ENCODE results near the gene SUPT3H.
"Not testable (repeated sequence)": the region's sequence is repeated elsewhere in the genome, so short reads cannot be mapped to it uniquely, and the experiment has no call there.

The SUPT3H gene

DNA sequence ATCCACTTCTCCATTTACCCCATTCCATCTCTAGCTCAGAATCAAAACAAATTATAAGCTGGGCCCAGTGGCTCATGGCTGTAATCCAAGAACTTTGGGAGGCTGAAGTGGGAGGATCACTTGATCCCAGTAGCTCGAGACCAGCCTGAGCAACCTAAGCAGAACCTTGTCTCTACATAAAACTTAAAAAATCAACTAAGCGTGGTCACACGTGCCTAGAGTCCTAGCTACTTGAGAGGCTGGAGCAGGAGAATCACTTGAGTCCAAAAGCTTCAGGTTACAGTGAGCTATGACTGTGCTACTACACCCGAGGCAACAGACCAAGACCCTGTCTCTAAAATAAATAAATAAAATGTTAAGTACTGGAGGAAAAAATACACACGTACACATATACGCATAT lies 124.3 kb downstream of the SUPT3H start:
- no peak for DNase-seq

- no peak for DNase-seq
Measured at GRCh38 chr6:45231660-45232059, 146.1 kb downstream of the SUPT3H start.

- DNase-seq: no peak
Measured at GRCh38 chr6:45229416-45229815, 148.3 kb downstream of the SUPT3H start.

- DNase-seq: no peak
Measured at GRCh38 chr6:45226081-45226480, 151.7 kb downstream of the SUPT3H start.

DNA sequence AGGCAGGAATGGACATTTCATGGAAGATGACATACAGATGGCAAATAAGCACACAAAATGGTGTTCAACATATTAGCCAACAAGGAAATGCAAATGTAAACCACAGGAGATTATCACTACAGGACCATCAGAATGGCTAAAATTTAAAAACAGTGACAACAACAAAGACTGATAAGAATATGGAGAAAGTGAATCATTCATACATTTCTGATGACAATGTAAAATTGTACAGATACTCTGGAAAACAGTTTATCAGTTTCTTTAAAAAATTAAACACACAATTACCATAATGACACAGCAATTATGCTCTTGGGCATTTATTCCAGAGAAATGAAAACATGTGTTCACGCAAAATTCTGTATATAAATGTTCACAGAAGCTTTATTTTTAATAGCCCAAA lies 155.4 kb downstream of the SUPT3H start:
- no peak for DNase-seq

DNA sequence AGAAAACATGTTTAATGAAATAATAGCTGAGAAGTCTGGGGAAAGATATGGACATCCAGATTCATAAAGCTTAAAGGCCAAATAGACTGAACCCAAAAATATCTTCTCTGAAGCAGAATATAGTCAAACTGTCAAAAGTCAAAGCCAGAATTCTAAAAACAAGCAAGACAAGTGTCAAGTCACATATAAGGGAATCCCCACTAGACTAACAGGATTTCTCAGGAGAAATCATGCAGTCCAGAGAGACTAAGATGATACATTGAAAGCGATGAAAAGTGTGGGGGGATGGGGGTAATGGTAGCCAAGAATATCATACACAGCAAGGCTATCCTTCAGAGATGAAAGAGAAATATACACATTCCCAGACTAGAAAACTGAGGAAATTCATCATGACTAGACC lies 162.0 kb downstream of the SUPT3H start:
- no peak for DNase-seq

DNA sequence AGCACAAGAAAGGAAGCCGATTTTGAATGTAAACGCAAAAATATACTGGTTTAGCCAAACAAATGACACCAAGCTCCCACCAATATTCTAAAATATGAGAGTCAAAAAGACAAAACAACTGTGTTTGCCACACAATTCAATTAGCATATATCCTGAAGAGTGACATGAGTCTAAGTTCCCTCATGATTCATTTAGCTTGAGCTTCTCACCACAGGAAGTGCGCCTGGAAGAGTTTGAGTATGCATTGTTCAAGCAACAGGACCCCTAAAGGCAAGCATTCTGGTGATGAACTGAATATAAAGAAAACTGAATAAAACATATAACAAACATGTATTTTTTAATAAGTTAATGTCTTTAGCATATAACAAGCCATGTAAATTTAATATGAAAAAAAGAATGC lies 164.8 kb downstream of the SUPT3H start:
- no peak for DNase-seq

DNA sequence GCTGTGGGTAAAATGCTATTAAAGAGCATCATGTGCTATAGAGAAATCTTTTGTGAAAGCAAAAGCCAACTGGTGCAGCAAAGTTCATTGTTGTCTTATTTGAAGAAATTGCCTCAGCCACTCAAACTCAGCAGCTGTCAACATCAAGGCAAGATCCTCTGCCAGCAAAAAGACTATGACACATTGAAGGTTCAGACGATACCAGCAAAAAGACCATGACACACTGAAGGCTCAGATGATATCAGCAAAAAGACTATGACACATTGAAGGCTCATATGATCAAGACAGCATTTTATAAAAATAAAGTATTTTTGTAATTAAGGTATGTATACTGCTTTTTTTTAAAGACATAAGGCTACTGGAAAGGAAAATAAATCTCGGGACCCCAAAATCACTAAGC lies 168.0 kb downstream of the SUPT3H start:
- no peak for DNase-seq

GRCh38 chr6:45206793-45207492 lies 170.8 kb downstream of the SUPT3H start:
- no peak for DNase-seq

DNA sequence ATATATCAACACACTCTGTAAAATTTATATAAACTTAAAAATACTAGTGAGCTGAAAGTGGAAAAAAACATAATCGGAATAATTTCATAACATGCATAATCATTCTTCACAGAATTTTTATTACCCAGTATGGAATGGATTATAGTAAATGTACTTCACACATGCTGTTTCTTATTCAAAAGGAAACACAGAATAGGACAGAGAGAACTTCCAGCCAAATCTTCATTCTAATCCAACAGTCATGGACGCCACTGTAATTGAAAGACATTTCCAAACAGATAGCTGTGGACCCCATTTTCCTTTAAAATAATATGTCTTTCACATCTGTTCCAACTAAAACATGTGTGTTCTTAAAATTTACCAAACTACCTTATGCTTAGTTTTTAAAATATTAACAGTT lies 176.2 kb downstream of the SUPT3H start:
- DNase-seq: no peak

- no peak for DNase-seq
Measured at GRCh38 chr6:45200510-45200909, 177.2 kb downstream of the SUPT3H start.

DNA sequence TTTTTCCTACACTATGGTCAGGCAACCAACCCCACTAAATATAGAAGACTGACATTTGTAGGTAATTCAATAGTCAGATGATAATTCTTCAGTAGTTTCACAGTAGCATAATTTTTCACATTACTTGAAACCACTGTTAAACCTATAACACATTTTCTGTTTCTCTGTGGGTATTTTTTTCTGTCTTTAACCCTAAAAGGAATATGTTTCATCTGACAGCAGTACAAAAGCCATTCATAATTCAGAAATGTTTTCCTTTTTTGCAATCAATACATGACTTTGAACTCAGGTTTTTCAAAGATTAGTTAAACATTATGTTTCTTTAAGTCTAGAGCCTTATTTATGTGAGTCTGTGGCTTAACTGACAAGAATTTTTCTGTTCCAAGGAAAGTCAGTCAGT lies 178.2 kb downstream of the SUPT3H start:
- DNase-seq: no peak

- no peak for DNase-seq
Measured at GRCh38 chr6:45196121-45196520, 181.6 kb downstream of the SUPT3H start.

DNA sequence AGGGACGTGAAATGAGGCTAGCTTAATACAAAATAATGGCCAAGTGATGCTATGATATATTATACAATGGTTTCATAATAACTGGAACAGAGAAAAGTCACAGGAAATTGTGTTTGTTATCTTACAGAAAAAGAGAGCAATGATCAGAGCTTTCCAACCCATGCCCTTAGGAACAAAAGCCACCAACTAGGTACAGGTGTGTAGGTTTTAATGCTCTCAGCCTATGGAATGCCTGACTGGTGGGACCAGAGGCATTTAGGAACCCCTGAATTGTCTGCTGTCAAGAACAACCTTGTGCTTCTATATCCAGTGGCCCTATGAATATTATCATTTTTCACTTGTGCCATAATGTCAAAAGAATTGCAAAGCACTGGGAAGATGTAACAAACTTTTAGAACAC lies 182.6 kb downstream of the SUPT3H start:
- DNase-seq: no peak

DNA sequence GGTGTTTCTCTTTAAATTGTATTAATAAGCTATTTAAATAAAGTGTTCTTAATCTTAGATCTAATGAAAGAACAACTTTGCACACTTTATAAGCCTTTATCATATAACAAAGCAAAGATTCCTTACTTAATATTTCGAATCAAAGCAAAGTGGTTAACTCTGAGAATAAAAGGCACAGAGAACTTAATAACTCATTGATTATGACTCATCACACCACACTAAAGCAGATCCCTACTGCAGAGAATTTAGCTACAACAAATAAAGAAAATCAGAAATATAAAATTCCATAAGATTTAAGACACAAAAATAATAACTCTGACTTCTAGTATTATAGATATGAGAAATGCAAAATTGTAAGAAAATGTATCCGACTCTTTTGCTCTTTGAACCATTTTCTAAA lies 185.2 kb downstream of the SUPT3H start:
- DNase-seq: no peak

DNA sequence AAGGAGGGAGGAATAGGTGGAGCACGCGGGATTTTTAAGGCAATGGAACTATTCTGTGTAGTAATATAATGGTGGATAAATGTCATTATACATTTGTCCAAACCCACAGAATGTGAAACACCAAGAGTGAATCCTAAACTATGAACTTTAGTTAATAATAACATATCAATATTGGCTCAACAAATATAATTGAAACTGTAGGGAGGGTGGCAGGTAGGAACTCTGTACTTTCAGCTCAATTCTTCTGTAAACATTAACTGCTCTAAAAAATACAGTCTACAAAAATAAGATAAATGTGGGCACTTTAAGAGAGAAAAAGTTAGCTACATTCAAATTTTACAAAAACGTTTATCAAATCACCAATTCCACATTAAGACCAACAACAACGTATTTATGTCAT lies 186.3 kb downstream of the SUPT3H start:
- DNase-seq: no peak

DNA sequence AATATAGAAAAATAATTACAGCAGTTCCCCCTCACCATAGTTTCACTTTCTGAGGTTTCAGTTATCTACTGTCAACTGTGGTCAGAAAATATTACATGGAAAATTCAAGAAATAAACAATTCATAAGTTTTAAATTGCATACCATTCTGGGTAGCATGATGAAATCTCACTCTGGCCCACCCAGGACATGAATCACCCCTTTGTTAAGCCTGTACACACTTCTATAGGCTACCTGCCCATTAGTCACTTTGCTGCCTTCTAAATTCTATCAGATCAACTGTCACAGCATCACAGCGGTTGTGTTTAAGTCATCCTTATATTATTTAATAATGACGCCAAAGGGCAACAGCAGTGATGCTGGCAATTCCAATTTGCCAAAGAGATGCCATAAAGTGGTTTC lies 189.9 kb downstream of the SUPT3H start:
- no peak for DNase-seq

DNA sequence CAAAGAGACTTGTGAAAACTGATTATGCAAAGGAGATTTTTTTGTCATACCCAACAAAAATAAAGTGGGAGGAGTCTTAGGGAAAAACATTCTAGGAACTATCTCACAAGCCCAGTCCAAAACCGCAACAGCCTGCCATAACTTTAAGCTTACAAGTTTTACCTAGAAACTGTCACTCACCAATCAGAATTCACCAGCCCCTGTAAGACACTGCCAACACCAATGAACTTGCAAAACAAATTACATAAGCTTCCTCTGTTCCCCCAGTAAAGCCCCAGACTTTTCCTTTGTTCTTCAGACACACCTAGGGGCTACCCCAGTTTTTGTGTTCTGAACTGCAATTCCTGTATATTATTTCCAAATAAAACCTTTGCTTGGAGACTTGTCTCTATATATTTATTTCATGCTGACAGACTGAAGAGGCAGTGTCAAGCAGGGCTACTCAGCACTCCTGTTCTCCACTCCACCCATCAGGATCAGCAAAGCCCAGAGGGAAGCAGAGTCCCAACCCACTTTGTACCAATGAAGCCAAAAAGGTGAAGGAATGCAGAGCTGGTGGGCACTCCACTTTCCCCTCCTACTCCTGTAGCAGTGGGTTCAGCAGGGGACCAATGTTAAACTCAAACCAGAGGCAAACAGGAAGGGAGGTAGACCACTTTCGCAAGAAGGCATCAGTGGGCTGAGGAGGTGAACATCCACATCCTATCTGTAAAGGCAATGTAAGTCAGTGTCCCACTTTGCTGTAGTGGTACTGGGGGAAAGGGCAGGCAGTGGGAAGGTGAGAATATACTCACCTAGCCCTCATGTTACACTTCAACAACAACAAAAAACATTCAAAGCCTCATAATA lies 192.1 kb downstream of the SUPT3H start:
- no peak for DNase-seq

DNA sequence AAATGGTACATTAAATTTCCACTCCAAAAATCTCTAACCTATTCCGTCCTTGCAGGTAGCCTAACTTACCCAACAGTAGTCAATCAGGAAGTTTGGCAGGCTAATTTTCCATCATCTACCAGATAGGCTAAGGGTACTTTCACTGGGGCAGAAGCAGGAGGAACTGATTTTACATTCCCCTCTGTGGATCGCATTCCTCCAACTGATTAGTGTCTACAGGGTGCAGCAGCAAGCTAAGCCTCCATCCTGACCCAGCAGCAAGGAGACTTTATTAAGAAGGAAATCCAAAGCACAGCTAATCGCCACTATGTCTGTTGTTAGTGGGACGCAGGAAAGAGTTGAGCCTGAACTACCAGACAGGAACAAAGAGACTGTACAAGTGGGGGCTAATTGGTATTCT lies 192.8 kb downstream of the SUPT3H start:
- DNase-seq: no peak

- DNase-seq: no peak
Measured at GRCh38 chr6:45184040-45184439, 193.7 kb downstream of the SUPT3H start.

GRCh38 chr6:45176373-45176772 lies 201.4 kb downstream of the SUPT3H start:
- DNase-seq: not testable (repeated sequence)

DNA sequence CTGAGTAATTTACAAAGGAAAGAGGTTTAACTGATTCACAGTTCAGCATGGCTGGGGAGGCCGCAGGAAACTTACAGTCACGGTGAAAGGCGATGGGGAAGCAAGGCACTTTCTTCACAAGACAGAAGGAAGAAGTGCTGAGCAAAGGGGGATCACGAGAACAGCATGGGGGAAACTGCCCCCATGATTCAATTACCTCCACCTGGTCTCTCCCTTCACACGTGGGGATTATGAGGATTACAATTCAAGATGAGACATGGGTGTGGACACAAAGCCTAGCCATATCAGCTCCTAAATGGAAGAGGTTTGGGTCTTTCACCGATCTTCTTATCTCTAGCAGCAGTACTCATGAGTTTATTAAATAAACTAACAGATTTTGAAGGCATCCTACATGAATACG lies 202.5 kb downstream of the SUPT3H start:
- no peak for DNase-seq

DNA sequence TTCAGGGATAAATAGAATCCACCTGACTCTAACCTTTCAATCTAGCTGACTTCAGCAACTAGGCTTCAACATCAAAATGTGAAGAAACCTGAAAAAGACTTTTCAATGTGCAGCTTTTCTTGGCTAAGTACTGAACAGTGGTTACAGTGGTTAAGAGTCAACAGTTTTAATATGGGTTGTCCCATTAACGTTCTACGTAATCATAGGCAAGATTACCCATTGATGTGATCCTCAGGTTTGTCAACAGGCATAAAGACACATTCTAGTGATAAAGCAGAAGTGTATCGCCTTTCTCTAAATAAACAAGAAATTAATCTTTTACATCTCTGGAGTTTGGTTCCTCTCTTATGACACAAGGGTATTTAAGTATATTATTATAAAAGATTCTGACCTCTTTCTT lies 203.7 kb downstream of the SUPT3H start:
- DNase-seq: no peak

- DNase-seq: no peak
Measured at GRCh38 chr6:45171380-45171779, 206.4 kb downstream of the SUPT3H start.

- DNase-seq: no peak
Measured at GRCh38 chr6:45170309-45170708, 207.4 kb downstream of the SUPT3H start.

Data from right hindlimb (tissue), 1 donor.